ENCODE data around the gene BCL2.
"Not testable (repeated sequence)": the region's sequence is repeated elsewhere in the genome, so short reads cannot be mapped to it uniquely, and the experiment has no call there.

BCL2 gene

DNA sequence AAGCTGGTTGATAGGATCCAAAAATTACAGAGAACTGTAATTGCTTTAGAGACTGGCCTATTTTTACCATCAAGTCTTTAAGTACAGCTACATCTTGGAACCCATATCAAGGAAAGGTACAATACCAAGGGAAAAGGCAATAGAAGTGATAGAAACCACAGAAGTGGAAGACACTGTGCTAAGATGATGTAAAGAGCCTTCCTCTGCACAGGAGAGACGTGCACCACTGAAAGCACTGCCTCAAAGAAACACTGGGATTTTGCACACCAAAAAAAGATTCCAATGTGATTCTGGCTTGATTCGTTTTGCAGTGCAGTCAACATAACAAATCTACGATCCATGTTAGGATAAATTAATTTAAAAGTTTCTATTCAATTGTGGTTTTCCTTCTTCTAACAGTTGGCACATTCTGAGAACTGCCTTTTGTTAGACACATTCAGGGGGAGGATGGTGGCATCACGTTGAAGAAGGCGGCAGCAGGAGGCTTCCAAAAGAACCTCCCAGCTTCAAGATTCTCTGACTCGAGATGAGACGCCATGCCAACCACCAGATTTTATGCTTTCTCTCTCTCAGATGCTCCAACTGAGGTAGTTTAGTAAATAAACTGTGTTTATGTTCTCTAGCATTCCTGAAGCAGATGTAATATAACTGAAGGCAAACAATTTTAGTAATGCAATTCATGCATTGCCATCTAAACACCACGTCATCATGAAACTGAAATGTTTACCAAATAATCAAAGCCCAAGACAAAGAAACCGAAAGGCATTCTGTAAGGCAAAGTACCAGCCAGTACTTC is 102.9 kb downstream of the BCL2 start:
- no peak for DNase-seq (ENCODE audit: low read depth, low spot score)
- no peak overlapping the region for H3K4me3 ChIP-seq (ENCODE audit: low read length)

DNA sequence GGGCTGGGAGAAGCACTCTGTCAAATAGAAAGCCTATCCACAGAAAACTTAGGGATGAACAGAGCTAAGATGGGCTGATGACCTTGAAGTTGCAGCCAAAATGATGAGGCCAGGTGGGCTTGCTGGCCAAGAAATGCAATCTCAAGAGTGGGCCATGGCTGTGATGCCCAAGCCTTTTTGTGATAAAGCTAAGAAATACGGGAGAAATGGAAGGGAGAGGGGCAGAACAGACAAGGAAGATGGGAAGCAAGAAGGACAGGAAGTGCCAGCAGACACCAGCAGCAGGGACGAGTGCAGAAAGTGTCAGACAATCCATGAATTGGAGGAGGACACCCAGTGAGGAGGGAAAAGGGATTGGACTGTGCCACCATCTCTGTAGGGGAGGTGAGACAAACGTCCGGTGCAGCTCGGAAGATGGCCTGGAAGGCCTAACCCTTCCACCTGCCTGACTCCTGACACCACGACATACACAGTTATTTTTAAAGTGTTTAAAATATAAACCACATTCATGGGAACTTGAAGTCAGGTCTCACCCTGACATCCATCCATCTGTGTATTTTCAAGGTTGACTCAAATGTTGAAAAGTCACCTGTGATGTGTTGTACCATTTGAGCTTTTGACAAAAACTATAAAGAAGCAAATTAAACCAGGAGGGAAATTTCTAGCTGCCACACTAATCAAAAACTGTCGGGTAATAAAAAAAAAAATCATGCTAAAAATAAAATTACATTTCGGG is 105.5 kb downstream of the BCL2 start:
- H3K4me3 ChIP-seq (ENCODE audit: low read length) = no peak overlapping the region
- no peak for DNase-seq (ENCODE audit: low read depth, low spot score)

DNA sequence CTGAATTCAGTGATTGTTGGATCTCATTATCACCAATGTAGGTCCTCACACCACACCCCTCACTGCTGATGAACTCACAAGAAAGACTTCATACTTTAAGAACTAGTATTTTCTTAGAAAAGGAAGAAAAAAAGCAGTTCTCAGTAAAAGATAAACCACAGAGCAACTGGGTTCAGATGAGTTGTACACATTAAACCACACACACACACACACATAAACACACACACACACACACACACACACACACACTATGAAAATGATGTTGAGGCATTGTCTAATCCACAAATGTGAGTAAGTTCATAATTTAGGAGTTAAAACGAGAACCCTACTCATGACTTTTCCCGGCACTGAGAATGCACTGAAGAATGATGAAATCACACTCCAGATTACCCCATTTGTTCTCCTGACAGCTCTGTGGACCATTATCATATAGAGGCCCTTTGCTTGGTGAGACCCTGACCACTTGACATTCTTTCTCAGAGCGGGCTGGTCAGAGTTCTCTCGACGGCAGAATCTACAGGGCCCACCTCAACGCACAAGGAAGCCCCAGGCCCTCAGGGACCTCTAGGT is 106.2 kb downstream of the BCL2 start:
- no peak for DNase-seq (ENCODE audit: low read depth, low spot score)
- no peak overlapping the region for H3K4me3 ChIP-seq (ENCODE audit: low read length)

DNA sequence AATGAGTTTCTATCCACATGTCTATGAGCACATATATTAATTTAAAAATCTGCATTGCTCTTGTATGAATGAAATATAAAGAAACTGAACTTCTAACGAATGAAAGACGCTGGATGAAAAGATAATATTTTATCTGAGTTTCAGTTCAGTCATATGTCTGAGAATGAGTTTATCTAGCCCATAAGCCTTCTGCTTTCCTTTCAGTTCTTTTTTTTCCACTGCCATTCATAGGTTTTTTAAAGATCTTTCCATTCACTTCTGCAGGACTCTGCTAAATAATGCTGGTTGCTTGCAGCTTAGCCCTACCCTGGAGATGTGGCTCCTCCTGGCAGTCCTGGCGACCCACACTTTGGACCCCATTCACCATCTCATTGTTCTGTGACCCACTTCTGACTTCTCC is 109.0 kb downstream of the BCL2 start:
- DNase-seq (ENCODE audit: low read depth, low spot score) = no peak

DNA sequence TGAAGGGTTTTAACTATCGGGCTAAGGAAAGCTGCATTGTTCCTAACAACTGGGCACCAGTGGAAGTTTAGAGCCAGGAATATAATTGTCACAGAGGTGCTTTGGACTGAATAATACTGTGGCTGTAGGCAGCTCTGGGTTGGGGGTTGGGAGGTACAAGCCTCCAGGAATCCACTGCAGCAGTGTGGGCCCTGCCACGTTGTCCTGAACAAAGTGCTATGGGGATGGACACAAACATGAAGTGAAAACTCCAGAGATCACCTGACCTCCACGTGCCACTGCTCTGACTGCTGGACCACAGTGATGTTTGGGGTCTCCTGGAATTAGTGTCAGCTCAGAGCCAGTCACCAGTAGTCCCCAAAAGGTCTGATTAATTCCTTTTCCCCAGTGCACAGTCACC is 110.9 kb downstream of the BCL2 start:
- DNase-seq (ENCODE audit: low read depth, low spot score) = no peak
- no peak overlapping the region for H3K4me3 ChIP-seq (ENCODE audit: low read length)

More for the DNA sequence above, 109.0 kb downstream of the BCL2 start:
- H3K4me3 ChIP-seq (ENCODE audit: low read length) = no peak overlapping the region

DNA sequence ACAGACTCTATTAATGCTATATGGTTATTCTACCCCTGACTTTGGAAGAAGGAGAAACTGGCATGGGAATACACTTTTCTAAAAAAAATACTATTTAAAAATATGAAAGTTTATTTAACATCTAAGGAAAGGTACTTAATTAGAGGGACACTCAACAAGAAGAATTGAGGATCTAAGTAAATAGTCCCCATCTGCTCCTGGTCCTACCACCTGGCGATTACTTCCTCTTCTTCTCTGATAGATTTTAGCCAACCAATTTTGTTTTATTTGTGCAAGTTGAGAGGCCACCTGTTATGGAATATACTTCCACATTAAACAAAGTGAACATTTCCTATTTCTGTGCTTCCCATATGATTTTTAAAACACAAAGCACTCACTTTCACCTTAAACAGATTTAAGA is 111.7 kb downstream of the BCL2 start:
- no peak for DNase-seq (ENCODE audit: low read depth, low spot score)
- H3K4me3 ChIP-seq (ENCODE audit: low read length) = no peak overlapping the region

DNA sequence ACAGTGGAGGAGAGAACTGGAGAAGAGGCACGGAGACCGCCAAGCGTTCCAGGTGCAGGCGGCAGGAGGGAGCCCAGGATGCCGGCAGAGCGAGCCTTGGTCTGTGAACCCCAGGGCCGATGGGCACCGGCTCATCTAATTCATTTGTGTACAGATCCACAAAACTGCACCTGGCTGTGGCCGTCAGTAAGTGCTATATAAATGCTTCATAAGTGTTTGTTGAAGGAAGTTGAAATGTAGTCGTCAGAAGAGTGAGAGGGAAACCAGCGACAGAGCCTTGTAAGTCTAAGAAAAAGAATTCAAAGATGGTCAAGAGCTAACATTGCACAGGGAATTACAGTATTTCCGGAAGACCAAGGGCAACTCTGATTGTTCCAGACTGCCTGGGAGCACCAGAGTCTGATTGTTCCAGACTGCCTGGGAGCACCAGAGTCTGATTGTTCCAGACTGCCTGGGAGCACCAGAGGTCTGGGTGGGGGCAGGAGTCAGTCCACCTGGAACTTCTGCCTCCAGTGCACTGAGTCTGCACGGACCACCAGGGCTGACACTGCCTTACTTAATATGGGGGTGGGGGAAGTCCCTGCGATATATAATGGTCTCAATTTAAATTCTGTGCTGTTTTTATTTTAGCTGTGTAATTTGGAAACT is 112.3 kb downstream of the BCL2 start:
- no peak overlapping the region for H3K4me3 ChIP-seq (ENCODE audit: low read length)
- DNase-seq (ENCODE audit: low read depth, low spot score) = no peak

DNA sequence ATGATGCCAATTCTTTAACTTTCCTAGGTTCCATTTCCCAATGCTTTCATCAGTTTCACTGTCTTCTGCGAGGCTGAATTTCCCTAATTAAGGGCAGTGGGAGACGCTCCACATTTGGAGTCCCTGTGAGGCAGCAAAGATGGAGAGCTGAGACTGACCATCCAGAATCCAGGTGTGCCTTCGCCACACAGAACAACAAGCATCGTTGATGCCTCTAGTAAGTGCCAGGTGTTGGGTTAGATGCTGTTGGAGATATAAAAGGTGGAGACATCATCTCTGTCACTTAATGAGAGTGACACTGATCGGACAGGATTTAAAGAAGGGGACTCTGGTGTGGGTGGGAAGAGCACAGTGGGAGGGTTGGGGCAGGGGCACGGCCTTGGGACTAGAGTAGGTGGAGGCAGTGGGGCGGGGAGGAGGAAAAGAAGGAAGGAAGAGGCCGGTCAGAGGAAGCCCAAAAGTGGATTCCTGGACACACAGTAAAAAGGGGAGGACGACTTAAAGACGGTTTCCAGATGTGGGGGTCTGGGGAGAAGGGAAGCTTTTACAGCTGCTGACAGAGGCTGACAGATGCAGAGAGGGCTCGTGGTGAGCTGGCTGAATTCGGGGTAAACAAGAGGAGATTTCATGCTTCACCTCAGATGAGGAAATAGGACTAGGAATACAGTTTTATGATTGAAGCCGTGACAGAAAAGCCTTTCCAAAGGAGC is 113.0 kb downstream of the BCL2 start:
- DNase-seq (ENCODE audit: low read depth, low spot score) = no peak
- H3K4me3 ChIP-seq (ENCODE audit: low read length) = no peak overlapping the region

DNA sequence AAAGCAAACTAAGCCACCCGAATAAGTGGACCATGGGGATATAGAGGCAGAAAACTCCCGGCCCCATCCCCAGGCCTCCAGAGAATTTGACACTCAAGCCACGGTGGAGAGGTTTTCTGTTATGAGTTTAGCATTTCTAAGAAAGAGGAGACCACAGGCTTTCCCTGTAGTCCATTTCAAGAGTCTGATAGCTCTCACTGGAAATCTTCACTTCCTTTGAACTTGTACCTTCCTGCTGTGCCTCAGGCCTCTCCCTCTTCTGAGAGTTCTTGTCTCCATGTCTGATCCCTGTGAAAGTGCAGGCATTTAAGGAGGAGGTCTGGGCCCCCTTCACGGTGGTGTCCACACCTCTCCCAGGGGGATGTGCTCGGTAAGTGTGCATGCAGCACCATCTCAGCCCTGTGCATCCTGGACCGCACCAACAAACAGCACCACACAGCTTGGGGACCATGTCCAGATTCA is 113.7 kb downstream of the BCL2 start:
- no peak for DNase-seq (ENCODE audit: low read depth, low spot score)
- H3K4me3 ChIP-seq (ENCODE audit: low read length) = no peak overlapping the region

DNA sequence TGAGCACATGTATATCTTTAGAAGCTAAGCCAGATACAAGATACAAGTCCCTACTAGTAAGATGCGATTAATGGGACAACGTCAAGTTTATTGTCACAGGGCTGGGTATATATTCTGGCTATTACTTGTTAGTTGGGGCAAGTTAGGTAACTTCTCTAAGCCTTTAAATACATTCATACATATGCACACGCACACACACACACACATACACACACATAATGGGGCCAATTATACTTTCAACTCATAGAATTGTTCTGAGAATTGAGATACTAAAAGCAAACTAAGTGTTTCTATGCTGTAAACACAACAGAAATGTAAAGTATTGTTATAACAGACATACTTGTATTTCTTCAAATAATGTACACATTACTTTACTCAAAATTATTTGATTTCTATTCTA is 116.1 kb downstream of the BCL2 start:
- no peak for DNase-seq (ENCODE audit: low read depth, low spot score)
- H3K4me3 ChIP-seq (ENCODE audit: low read length) = no peak overlapping the region

DNA sequence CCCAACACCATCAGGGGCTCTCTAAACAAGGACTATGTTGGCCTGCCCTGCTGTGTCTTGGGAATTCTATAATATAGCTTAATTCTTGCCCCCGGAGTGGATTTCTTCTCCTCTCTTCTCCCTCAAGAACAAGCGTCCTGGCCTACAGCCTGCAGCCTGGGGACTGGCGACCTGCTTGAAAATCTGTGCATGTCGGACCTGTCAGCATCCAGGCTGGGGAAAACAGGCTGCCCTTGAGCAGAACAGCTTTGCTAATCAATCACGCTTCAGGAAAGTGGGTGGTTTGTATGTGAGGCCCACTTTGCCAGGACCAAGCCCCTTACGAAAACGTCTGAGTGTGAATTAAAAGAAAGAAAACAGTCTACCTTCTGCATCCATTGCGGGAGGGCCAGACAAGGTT is 116.7 kb downstream of the BCL2 start:
- no peak overlapping the region for H3K4me3 ChIP-seq (ENCODE audit: low read length)
- no peak for DNase-seq (ENCODE audit: low read depth, low spot score)

DNA sequence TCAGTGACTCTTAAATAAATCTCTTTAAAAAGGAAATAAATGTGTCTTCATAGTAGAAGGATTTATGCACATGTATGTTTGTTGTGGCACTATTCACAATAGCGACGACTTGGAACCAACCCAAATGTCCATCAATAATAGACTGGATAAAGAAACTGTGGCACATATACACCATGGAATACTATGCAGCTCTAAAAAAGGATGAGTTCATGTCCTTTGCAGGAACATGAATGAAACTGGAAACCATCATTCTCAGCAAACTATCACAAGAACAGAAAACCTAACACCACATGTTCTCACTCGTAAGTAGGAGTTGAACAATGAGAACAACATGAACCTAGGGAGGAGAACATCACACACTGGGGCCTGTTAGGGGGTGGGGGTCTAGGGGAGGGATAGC is 118.1 kb downstream of the BCL2 start:
- H3K4me3 ChIP-seq (ENCODE audit: low read length); DNase-seq (ENCODE audit: low read depth, low spot score): not testable (repeated sequence)

DNA sequence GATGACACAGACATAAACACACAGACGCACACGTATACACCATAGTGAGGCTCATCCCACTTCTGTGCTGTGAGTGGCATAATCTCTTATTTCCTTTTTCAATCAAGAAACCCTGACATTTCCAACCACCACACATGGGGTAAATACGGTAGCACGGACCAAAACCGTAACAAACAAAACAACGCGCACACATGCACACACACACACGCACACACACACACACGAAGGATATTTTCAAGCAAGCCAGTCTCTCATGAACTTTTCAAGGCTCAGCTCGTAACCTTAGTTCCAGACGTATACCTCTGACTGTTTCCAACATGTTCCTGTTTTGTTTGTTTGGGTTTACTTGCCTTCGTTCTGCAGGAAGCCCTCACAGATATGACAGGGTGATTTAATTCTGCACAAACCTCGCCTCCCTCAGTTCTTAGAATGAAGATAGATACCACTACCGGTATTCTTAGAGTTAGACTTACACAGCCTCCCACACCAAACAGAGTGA is 119.8 kb downstream of the BCL2 start:
- no peak overlapping the region for H3K4me3 ChIP-seq (ENCODE audit: low read length)
- peak; percentile 43 for DNase-seq (ENCODE audit: low read depth, low spot score)

DNA sequence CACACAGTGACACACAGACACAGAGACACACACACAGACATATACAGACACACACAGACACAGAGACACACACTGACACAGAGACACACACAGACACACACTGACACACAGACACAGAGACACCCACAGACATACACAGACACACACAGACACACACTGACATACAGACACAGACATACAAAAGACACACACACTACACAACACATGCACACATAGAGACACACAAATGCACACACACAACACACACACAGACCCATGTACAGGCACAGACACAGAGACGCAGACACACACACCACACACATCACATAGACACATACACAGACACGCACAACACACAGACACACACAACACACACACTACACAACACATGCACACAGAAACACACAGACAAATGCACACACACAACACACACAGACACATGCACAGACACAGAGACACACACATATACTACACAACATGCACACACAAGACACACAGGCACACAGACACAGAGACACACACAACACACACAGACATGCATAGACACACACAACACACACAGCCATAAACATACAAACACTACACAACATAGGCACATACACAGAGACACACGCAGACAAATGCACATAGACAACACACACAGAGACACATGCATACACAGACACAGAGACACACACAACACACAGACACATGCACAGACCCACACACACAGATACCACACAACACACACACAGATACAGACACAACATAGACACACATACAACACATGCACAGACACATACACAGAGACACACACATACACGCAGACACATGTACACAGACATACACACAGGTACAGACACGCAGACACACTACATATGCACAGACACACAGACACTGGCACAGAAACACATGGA is 120.5 kb downstream of the BCL2 start:
- H3K4me3 ChIP-seq (ENCODE audit: low read length) = no peak overlapping the region
- no peak for DNase-seq (ENCODE audit: low read depth, low spot score)

DNA sequence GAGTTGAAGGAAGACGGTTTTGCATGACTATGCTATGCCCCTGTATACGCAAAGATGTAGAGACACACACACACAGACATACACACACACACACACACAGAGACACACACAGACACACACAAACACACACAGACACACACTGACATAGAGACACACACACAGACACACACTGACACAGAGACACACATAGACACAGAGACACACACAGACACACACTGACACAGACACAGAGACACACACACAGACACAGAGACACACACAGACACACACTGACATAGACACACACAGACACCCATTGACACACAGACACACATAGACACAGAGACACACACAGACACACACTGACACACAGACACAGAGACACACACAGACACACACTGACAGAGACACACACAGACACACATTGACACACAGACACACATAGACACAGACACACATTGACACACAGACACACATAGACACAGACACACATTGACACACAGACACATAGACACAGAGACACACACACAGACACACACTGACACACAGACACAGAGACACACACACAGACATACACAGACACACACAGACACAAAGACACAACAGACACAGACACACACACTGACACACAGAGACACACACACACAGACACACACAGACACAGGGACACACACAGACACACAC is 121.3 kb downstream of the BCL2 start:
- no peak for DNase-seq (ENCODE audit: low read depth, low spot score)
- H3K4me3 ChIP-seq (ENCODE audit: low read length) = no peak overlapping the region

DNA sequence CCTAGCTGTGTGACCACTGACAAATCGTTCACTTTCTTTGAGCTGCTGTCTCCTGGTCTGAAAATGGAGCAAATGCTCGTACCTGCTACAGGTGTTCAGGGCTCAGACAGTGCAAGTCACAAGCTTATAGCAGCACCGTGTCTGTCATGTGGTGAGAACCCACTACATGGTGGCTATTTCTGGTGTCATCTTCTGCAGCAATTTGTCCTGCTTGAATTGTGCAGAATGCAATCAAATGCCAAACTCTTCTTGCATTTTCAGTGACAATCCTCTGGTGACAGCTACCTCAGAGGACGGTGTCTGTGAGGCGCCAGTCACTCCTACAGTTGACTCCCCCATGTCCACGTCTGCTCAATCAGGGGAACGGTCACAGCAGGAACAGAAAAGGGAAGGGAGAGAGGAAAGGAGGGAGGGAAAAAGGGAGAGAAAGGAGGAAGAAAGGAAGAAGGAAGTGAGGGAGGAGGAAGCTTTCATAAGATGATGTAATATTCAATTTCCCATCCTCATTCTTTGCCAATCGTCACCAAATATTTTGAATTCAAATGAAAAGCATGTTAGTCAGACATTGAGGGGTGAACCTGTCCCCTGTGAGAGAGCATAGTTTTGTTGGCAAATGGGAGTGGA is 122.2 kb downstream of the BCL2 start:
- H3K4me3 ChIP-seq (ENCODE audit: low read length) = no peak overlapping the region
- no peak for DNase-seq (ENCODE audit: low read depth, low spot score)
